Mucosa of rectum (tissue), 2 donors: ENCODE measurements around the gene PCGF2.

Experiments
- H3K27ac ChIP-seq, 2 donors: one replicate each; pipeline ENCODE4 v1.7.0; 2013; ENCODE audit warnings: inconsistent platforms in 2 of 2, low read depth in 2 of 2, low read length in 2 of 2
- H3K27me3 ChIP-seq, 2 donors: one replicate each; pipeline ENCODE4 v1.7.0; 2013; ENCODE audit warnings: low read length in 2 of 2; ENCODE audit not compliant: control insufficient read depth in 2 of 2, insufficient read depth in 2 of 2
- H3K36me3 ChIP-seq, 2 donors: one replicate each; pipeline ENCODE4 v1.7.0; 2013; ENCODE audit warnings: low read length in 2 of 2; ENCODE audit not compliant: control insufficient read depth in 2 of 2, insufficient read depth in 2 of 2
- H3K4me1 ChIP-seq, 2 donors: one replicate each; pipeline ENCODE4 v1.7.0; 2013; ENCODE audit warnings: low read length in 2 of 2, mild to moderate bottlenecking in 1 of 2; ENCODE audit not compliant: control insufficient read depth in 2 of 2, insufficient read depth in 2 of 2
- H3K4me3 ChIP-seq, 2 donors: one replicate each; pipeline ENCODE4 v1.7.0; 2013; ENCODE audit warnings: low read length in 2 of 2
- H3K9ac ChIP-seq, 2 donors: one replicate each; pipeline ENCODE4 v1.7.0; 2013; ENCODE audit warnings: low read length in 2 of 2, low read depth in 1 of 2, mild to moderate bottlenecking in 1 of 2
- H3K9me3 ChIP-seq, 2 donors: one replicate each; pipeline ENCODE4 v1.7.0; 2013; ENCODE audit warnings: low read length in 2 of 2; ENCODE audit not compliant: control insufficient read depth in 2 of 2
- donor health status: healthy.
- donor health status: Normal muscosa, but diverticular disease.

The PCGF2 gene

GRCh38 chr17:38690386-38690785 lies 57.8 kb downstream of the PCGF2 start:
- Histone ChIP-seq H3K27me3 (no peaks in the 10 kb centered on the region), H3K9ac (no peak overlapping the region), H3K4me1 (peaks cover 6 to 10% of the 10 kb centered on the region in 2 donors), H3K27ac (no peak overlapping the region), H3K4me3 (no peak overlapping the region), H3K36me3 (no peaks in the 10 kb centered on the region), H3K9me3 (no peaks in the 10 kb centered on the region)

- no peaks in the 10 kb centered on the region for H3K9me3 ChIP-seq
- no peak overlapping the region for H3K4me3 ChIP-seq
- no peak overlapping the region for H3K9ac ChIP-seq
- H3K27me3 ChIP-seq = no peaks in the 10 kb centered on the region
- H3K36me3 ChIP-seq = no peaks in the 10 kb centered on the region
- H3K4me1 ChIP-seq = no peaks in the 10 kb centered on the region
- H3K27ac ChIP-seq = no peak overlapping the region
Measured at GRCh38 chr17:38687286-38687685, 60.9 kb downstream of the PCGF2 start.

- Histone ChIP-seq H3K36me3 (no peaks in the 10 kb centered on the region), H3K27me3 (no peaks in the 10 kb centered on the region), H3K4me1 (no peaks in the 10 kb centered on the region), H3K4me3 (no peak overlapping the region), H3K27ac (peak overlapping the region in 1 of 2 donors; percentile 21), H3K9me3 (no peaks in the 10 kb centered on the region), H3K9ac (no peak overlapping the region)
Measured at GRCh38 chr17:38685491-38685890, 62.6 kb downstream of the PCGF2 start.
